Activated T-helper 2 cell treated with anti-CD3 and anti-CD28 coated beads, Interferon-gamma antibody, Interleukin-2, Interleukin-4, amounts not matched to agents 10 μg/mL and 5 μg/mL and 100 μg/mL, durations not matched to agents 14 hours and 24 hours and 36 hours (primary cell): ENCODE measurements around the gene PYGB. TPM values are rescaled to one million over a fixed set of nuclear protein-coding genes. Genes with fewer than 3 reads are reported as not detected.

Experiments
- DNase-seq: peaks from one replicate; pipeline ENCODE4 v3.0.0; 2021; ENCODE audit warnings: low spot score
- H3K27ac Mint-ChIP-seq: one replicate; pipeline ENCODE4 v1.8.0; 2021; ENCODE audit warnings: mixed read lengths
- H3K27me3 Mint-ChIP-seq: one replicate; pipeline ENCODE4 v1.8.0; 2021; ENCODE audit warnings: low read depth, mixed read lengths
- H3K36me3 Mint-ChIP-seq: one replicate; pipeline ENCODE4 v1.8.0; 2021; ENCODE audit warnings: low read depth, mixed read lengths
- H3K4me1 Mint-ChIP-seq: one replicate; pipeline ENCODE4 v1.8.0; 2021; ENCODE audit warnings: low read depth, mixed read lengths
- H3K4me3 Mint-ChIP-seq: one replicate; pipeline ENCODE4 v1.8.0; 2021; ENCODE audit warnings: low read depth, mild to moderate bottlenecking, moderate library complexity, mixed read lengths
- H3K9me3 Mint-ChIP-seq: one replicate; pipeline ENCODE4 v1.8.0; 2021; ENCODE audit warnings: mixed read lengths
- intact Hi-C: fragments of 100-400 bp; cut with micrococcal nuclease; formaldehyde crosslinking; loops from one replicate; pipeline ENCODE4 v1.15.1; 2023
- total RNA-seq: library from RNA; stranded (reverse); gene quantifications from 2 replicates; pipeline ENCODE4 v1.2.3, GENCODE V29; 2022

Gene PYGB
- total RNA-seq, 1 donor from 2014 or later: 37.1 TPM

- no peaks in the 10 kb centered on the region for H3K9me3 Mint-ChIP-seq
- H3K4me1 Mint-ChIP-seq: no peaks in the 10 kb centered on the region
- intact Hi-C loops: no loop called here
- H3K4me3 Mint-ChIP-seq: no peak overlapping the region
- no peak for DNase-seq
- no peaks in the 10 kb centered on the region for H3K27me3 Mint-ChIP-seq
- peaks cover 34% of the 10 kb centered on the region for H3K36me3 Mint-ChIP-seq
- no peak overlapping the region for H3K27ac Mint-ChIP-seq
These were observed 34.3 kb downstream of the PYGB start for GRCh38 chr20:25282034-25282781.

GRCh38 chr20:25282796-25283195, 34.9 kb downstream of the PYGB start:
- Mint-ChIP-seq H3K9me3 (no peaks in the 10 kb centered on the region), H3K27ac (no peak overlapping the region), H3K4me3 (no peak overlapping the region), H3K4me1 (no peaks in the 10 kb centered on the region), H3K36me3 (peaks cover 33% of the 10 kb centered on the region), H3K27me3 (no peaks in the 10 kb centered on the region)
- intact Hi-C loops: no loop called here
- DNase-seq: no peak

- peaks cover 33% of the 10 kb centered on the region for H3K36me3 Mint-ChIP-seq
- no peak overlapping the region for H3K4me3 Mint-ChIP-seq
- intact Hi-C loops: no loop called here
- no peak overlapping the region for H3K27ac Mint-ChIP-seq
- DNase-seq: no peak
- H3K9me3 Mint-ChIP-seq: no peaks in the 10 kb centered on the region
- no peaks in the 10 kb centered on the region for H3K4me1 Mint-ChIP-seq
- no peaks in the 10 kb centered on the region for H3K27me3 Mint-ChIP-seq
These were observed 35.5 kb downstream of the PYGB start for GRCh38 chr20:25283221-25283951.

- Mint-ChIP-seq H3K27ac (no peak overlapping the region), H3K4me3 (no peak overlapping the region), H3K36me3 (peaks cover 33% of the 10 kb centered on the region), H3K27me3 (no peaks in the 10 kb centered on the region), H3K9me3 (no peaks in the 10 kb centered on the region), H3K4me1 (no peaks in the 10 kb centered on the region)
- DNase-seq: no peak
- intact Hi-C loops: no loop called here
These were observed 36.3 kb downstream of the PYGB start for GRCh38 chr20:25284131-25284601.

GRCh38 chr20:25285091-25285647, 37.3 kb downstream of the PYGB start:
- intact Hi-C loops: no loop called here
- Mint-ChIP-seq H3K4me1 (no peaks in the 10 kb centered on the region), H3K27ac (no peak overlapping the region), H3K27me3 (no peaks in the 10 kb centered on the region), H3K36me3 (peaks cover 37% of the 10 kb centered on the region), H3K9me3 (no peaks in the 10 kb centered on the region), H3K4me3 (no peak overlapping the region)
- DNase-seq: no peak

- Mint-ChIP-seq H3K27ac (no peak overlapping the region), H3K27me3 (no peaks in the 10 kb centered on the region), H3K36me3 (peaks cover 37% of the 10 kb centered on the region), H3K4me1 (no peaks in the 10 kb centered on the region), H3K9me3 (no peaks in the 10 kb centered on the region), H3K4me3 (no peak overlapping the region)
- no peak for DNase-seq
- intact Hi-C loops: no loop called here
These were observed 38.2 kb downstream of the PYGB start for GRCh38 chr20:25285856-25286798.

- Mint-ChIP-seq H3K27ac (no peak overlapping the region), H3K27me3 (no peaks in the 10 kb centered on the region), H3K9me3 (no peaks in the 10 kb centered on the region), H3K4me3 (no peak overlapping the region), H3K4me1 (no peaks in the 10 kb centered on the region), H3K36me3 (peaks cover 37% of the 10 kb centered on the region)
- DNase-seq: no peak
- intact Hi-C loops: no loop called here
These were observed 39.0 kb downstream of the PYGB start for GRCh38 chr20:25286917-25287316.

- Mint-ChIP-seq H3K27ac (no peak overlapping the region), H3K36me3 (peaks cover 32% of the 10 kb centered on the region), H3K9me3 (no peaks in the 10 kb centered on the region), H3K4me3 (no peak overlapping the region), H3K4me1 (no peaks in the 10 kb centered on the region), H3K27me3 (no peaks in the 10 kb centered on the region)
- intact Hi-C loops: no loop called here
- DNase-seq: no peak
These were observed 39.9 kb downstream of the PYGB start for GRCh38 chr20:25287631-25288290.

- peaks cover 31% of the 10 kb centered on the region for H3K36me3 Mint-ChIP-seq
- no peak for DNase-seq
- no peaks in the 10 kb centered on the region for H3K9me3 Mint-ChIP-seq
- H3K4me3 Mint-ChIP-seq: no peak overlapping the region
- H3K27me3 Mint-ChIP-seq: no peaks in the 10 kb centered on the region
- H3K27ac Mint-ChIP-seq: no peak overlapping the region
- intact Hi-C loops: no loop called here
- no peaks in the 10 kb centered on the region for H3K4me1 Mint-ChIP-seq
These were observed 40.7 kb downstream of the PYGB start for GRCh38 chr20:25288291-25289181.

GRCh38 chr20:25289886-25290597, 42.2 kb downstream of the PYGB start:
- Mint-ChIP-seq H3K27ac (no peak overlapping the region), H3K9me3 (no peaks in the 10 kb centered on the region), H3K4me3 (no peak overlapping the region), H3K4me1 (peaks cover 2% of the 10 kb centered on the region), H3K27me3 (no peaks in the 10 kb centered on the region), H3K36me3 (peaks cover 25% of the 10 kb centered on the region)
- intact Hi-C loops: loop anchor here (10.0 kb wide), 1 partner anchor 295 kb away; the partner anchor contains the start of gene APMAP
- no peak for DNase-seq
